HS-27A (cell line): ENCODE results near the gene GNA12.
"Not testable (repeated sequence)": the region's sequence is repeated elsewhere in the genome, so short reads cannot be mapped to it uniquely, and the experiment has no call there.

ENCODE experiments used
- DNase-seq: peaks from one replicate; pipeline ENCODE4 v3.0.0-alpha.2; 2012; ENCODE audit warnings: low read depth, missing footprints

The GNA12 gene

DNA sequence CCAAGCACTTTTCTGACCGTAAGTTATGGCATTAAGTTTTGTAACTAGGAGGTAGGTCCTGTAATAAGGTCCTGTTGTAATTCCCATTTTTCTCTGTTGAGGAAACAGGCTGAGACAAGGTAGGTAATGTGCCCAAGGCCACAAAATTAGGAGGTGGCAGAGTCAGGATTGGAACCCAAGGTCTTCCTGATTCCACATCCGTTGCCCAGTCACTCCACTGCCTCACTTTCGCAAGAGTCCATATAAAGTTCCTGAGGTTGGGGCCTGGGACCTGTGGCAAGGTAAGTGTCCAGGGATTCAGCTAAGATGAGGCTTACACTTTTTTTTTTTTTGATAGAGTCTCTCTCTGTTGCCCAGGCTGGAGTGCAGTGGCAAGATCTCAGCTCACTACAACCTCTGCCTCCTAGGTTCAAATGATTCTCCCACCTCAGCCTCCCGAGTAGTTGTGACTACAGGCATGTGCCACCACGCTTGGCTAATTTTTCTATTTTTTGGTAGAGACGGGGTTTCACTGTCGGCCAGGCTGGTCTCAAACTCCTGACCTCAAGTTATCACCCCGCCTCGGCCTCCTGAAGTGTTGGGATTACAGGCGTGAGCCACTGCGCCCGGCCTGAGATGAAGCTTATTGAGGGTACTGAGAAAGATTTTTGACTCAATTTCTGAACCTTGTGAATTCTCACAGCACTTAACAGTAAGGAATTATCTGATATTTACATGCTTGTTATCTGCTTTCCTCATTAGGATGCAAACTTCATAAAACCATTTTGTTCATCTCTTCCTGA lies 20.3 kb upstream of the GNA12 start:
- DNase-seq, result no peak

GRCh38 chr7:2863461-2864066 lies 19.5 kb upstream of the GNA12 start:
- peak; percentile 88 for DNase-seq

DNA sequence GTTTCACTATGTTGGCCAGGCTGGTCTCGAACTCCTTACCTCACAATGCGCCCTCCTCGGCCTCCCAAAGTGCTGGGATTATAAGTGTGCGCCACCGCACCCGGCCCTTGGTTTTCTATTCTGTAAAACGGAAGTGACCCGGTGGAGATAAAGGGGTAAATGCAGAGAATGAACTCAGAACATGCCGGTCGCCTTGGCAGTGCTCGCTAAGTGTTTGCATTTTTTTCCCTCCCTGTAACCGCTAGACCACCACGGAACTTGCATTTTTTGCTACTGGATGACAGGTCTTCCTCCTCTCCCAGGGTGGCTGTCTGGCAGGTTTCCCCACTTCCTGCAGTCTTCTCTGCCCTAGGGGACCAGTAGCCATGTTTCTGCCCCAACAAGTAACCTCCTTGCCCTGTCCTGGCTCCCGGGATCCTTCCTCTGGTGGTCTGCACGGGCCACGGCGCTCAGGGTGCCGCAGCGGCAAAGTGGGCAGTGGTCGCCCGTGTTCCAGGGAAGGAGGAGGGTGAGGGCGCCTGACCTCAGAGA lies 18.8 kb upstream of the GNA12 start:
- DNase-seq, result no peak

GRCh38 chr7:2861509-2861908 lies 17.4 kb upstream of the GNA12 start:
- DNase-seq, result no peak

- no peak for DNase-seq
These were observed 16.6 kb upstream of the GNA12 start for GRCh38 chr7:2860627-2861133.

DNA sequence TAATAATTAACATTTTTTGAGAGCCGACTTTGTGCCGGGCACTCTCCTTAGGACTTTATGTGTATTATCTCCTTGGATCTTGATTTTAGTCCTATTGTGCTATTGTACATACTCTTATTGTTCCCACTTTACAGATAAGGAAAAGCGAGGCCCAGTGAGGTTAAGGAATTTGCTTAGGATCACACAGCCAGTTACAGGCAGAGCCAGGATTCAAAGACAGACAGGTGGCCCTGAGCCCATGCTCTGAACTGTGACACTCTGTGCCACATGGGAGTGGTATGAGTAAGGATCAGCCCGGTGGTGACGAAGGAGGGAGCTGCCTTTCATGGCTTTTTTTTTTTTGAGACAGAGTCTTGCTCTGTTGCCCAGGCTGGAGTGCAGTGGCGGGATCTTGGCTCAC lies 15.8 kb upstream of the GNA12 start:
- no peak for DNase-seq

GRCh38 chr7:2858621-2859020 lies 14.5 kb upstream of the GNA12 start:
- no peak for DNase-seq

- DNase-seq, result no peak
These were observed 12.5 kb upstream of the GNA12 start for GRCh38 chr7:2856388-2857169.

DNA sequence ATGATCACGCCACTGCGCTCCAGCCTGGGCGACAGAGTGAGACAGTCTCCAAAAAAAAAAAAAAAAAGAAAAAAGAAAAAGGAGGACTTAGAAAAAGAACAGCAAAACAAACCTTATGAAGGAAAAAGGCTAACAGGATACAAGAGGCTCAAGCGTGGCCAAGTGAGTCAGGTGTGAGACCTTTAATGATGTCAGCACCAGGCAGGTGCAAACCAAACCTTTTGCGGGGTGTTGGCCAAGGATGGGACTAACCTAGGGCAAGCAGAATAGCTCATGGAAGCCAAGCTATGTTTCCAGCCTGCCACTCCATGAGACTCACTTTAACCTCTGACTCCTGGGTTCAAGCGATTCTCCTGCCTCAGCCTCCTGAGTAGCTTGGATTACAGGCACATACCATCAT lies 11.3 kb upstream of the GNA12 start:
- no peak for DNase-seq

- not testable (repeated sequence) for DNase-seq
These were observed 9.4 kb upstream of the GNA12 start for GRCh38 chr7:2853552-2853951.

- DNase-seq, result no peak
These were observed 9.0 kb upstream of the GNA12 start for GRCh38 chr7:2853147-2853546.

DNA sequence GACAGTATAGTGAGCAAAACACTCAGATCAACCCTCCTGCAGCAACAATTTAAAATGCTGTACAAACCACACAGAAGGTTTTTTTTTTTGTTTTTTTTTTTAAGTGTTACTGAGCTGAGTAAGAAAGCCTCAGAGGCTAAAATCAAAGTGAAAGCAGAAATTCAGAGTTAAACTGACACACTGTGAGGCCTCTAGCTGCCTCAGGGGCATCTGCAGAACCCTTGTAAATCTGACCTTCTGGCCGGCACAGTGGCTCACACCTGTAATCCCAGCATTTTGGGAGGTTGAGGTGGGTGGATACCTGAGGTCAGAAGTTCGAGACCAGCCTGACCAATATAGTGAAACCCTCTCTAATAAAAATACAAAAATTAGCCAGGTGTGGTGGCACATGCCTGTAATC lies 7.4 kb upstream of the GNA12 start:
- no peak for DNase-seq

GRCh38 chr7:2849941-2850766 lies 6.0 kb upstream of the GNA12 start:
- DNase-seq, result no peak

DNA sequence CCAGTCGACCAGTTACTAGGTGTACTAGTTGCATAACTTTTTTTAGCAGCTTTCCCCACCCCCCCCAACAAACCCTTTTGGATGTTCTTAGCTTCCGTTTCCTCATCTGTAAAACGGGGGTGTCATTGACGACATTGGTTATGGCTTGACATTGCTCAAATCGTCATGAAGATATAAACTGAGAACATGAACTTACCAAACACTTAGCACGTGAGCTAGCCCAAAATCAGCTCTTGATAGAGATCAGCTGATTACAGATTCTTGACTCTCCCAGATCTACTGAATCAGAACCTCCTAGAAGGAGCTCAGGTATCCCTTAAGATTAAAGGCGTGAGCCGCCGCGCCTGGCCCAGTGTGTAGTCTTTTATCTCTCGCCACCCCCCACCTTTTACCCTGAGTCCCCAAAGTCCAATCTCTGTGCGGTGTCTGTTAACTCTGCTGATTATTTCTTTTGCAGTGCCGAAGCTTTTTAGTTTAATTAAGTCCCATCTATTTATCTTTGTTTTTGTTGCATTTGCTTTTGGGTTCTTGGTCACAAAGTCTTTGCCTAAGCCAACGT lies 1.0 kb upstream of the GNA12 start:
- DNase-seq, result no peak

DNA sequence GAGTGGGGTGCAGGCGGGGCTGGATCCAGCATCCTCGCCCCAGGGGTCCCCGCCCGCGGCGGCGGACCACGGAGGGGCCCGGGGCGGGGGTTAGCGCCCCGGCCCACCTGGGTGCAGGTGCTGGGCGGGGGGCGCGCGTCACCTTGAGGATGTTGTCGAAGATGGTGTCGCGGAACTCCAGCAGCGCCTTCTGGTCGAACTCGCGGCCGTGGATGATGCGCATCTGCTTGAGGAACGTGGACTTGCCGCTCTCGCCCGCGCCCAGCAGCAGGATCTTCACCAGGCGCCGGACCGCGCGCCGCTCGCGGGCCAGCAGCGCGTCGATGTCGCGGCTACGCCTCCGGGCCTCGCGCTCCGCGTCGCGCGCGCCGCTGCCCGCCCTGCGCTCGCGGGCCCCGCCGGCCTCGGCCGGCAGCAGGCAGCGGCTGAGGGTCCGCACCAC lies 376 bp downstream of the GNA12 start:
- no peak for DNase-seq

DNA sequence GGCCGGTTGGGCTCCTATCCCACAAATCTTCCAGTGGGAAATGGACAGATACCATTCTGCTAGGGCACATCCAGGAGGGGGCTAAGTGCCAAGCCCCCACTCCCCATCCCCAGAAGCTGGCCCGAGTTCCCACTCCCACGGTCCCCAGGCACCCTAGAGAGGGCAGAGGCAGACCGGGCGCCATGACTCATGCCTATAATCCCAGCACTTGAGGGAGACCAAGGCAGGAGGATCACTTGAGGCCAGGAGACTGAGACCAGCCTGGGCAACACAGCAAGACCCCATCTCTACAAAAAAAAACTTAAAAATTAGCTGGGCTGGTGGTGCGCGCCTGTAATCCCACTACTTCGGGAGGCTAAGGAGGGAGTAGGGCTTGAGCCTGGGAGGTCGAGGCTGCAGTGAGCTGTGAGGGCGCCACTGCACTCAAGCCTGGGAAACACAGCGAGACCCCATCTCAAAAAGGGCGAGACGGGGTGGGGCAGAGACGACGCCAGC lies 870 bp downstream of the GNA12 start:
- no peak for DNase-seq

DNA sequence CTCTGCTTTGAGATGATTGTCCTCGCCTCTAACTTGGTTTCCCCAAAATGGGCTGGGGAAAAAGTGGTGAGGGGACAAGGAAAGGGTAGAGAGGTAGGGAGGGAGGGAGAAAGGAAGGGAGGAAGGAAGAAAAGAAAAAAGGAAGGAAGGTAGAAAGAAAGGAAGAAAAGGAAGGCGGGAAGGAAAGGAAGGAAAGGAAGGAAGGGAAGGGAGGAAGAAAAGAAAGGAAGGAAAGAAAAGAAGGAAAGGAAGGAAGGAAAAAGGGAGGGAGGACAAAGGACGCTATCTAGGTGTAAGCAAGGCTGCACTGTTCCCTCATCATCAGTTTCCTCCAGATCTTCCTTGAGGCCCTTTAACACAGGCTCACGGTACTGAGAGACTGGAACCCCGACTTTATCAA lies 2.2 kb downstream of the GNA12 start:
- DNase-seq, result no peak

- no peak for DNase-seq
These were observed 3.6 kb downstream of the GNA12 start for GRCh38 chr7:2840458-2840857.

- no peak for DNase-seq
These were observed 5.1 kb downstream of the GNA12 start for GRCh38 chr7:2838873-2839578.

DNA sequence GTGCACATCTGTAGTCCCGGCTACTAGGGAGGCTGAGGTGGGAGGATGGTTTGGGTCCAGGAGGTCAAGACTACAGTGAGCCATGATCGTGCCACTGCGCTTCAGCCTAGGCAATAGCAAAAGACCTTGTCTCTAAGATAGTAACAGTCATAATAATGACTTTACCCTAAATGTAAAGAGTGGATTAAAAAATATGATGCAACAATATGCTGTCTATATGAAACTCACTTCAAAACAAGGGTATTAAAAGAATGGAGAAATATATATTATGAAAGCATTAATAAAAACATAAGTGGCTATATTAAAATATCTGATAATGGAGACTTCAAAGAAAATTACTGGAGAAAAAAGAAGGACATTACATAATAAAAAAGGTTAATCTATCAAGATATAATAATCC lies 5.7 kb downstream of the GNA12 start:
- no peak for DNase-seq

GRCh38 chr7:2837496-2837895 lies 6.6 kb downstream of the GNA12 start:
- DNase-seq, result no peak
